ENCODE data around the gene FEZF2. TPM values are rescaled to one million over a fixed set of nuclear protein-coding genes. Genes with fewer than 3 reads are reported as not detected.

FEZF2 gene
- total and polyA plus RNA-seq, 7 experiments from 2014 or later: not detected

- Mint-ChIP-seq H3K27ac (peak overlapping the region in 1 of 9 donors; percentile 7), H3K4me1 (peaks cover 0 to 10% (median 7%) of the 10 kb centered on the region in 7 donors), H3K36me3 (peaks cover 0 to 7% (median 0%) of the 10 kb centered on the region in 5 donors), H3K9me3 (peaks cover 0 to 5% (median 0%) of the 10 kb centered on the region in 11 donors), H3K4me3 (no peak overlapping the region), H3K27me3 (peaks cover 68 to 95% (median 74%) of the 10 kb centered on the region in 5 donors)
- ATAC-seq: no peak
- Histone ChIP-seq H3K9me3 (ENCODE audit: control insufficient read depth in 2 of 3, low read length in 3 of 3) (no peaks in the 10 kb centered on the region), H3K36me3 (ENCODE audit: control insufficient read depth in 2 of 3, insufficient read depth in 3 of 3, low read length in 3 of 3) (no peaks in the 10 kb centered on the region), H3K4me1 (ENCODE audit: control insufficient read depth in 2 of 2, insufficient read depth in 2 of 2, low read length in 2 of 2) (no peaks in the 10 kb centered on the region), H3K4me3 (ENCODE audit: low read length) (no peak overlapping the region), H3K27ac (ENCODE audit: low read depth, low read length) (no peak overlapping the region), H3K27me3 (ENCODE audit: control insufficient read depth in 2 of 2, insufficient read depth in 2 of 2, low read length in 2 of 2) (peaks cover 0 to 7% of the 10 kb centered on the region in 2 donors)
- POLR2A ChIA-PET: no interaction called here
- intact Hi-C loops (cut with micrococcal nuclease): no loop called here
- CTCF ChIA-PET: no interaction called here
- no peak for DNase-seq
These were observed 3.9 kb downstream of the FEZF2 start for GRCh38 chr3:62369476-62369743.

DNA sequence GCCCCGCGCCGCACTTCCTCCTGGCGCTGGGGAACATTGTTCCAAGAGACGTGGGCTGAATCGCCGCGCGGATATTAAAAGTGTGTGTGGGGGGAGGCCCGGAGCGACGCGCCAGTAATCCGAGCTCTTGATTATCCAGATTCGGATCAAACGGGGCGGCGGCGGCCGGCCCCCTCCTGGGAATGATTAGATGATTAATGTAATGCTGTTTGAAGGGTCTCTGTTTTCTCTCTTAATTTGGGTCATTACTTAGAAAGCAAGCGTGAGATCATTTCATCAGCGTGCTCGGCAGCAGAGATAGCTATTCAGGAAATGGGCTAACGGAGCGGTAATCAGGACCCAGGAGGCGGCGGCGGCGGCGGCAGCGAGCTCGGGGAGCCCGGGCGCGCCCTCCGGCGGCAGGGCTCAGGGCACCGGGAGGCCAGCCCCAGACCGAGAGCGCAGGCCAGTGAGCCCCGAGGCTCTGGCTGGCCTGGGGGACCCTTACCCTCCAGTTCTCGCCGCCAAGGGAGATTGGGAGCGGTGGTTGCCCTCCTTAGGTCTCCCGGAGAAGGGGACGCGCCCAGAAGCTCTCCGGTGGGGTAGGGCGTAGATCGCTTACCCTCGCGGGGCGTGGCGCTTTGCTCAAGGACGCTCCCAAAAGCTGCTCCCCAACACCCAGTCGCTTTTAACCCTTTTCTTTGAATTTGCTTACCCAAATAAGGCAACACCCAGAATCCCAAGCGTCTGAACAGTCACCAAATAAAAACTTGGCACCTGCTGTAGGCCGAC lies 4.5 kb downstream of the FEZF2 start:
- H3K27ac ChIP-seq (ENCODE audit: low read depth, low read length): no peak overlapping the region
- Mint-ChIP-seq H3K27me3 (peaks cover 66 to 92% (median 69%) of the 10 kb centered on the region in 5 donors), H3K4me3 (peak overlapping the region in 1 of 10 donors; percentile 4), H3K36me3 (peaks cover 0 to 7% (median 0%) of the 10 kb centered on the region in 5 donors), H3K27ac (no peak overlapping the region), H3K4me1 (peaks cover 0 to 5% (median 2%) of the 10 kb centered on the region in 7 donors), H3K9me3 (peaks cover 0 to 5% (median 0%) of the 10 kb centered on the region in 11 donors)
- H3K4me1 ChIP-seq (ENCODE audit: control insufficient read depth in 2 of 2, insufficient read depth in 2 of 2, low read length in 2 of 2): no peaks in the 10 kb centered on the region
- ChIA-PET POLR2A (no interaction called here), CTCF (no interaction called here)
- intact Hi-C loops (cut with micrococcal nuclease): no loop called here
- ATAC-seq: no peak
- no peaks in the 10 kb centered on the region for H3K36me3 ChIP-seq (ENCODE audit: control insufficient read depth in 2 of 3, insufficient read depth in 3 of 3, low read length in 3 of 3)
- H3K27me3 ChIP-seq (ENCODE audit: control insufficient read depth in 2 of 2, insufficient read depth in 2 of 2, low read length in 2 of 2): peaks cover 0 to 7% of the 10 kb centered on the region in 2 donors
- H3K9me3 ChIP-seq (ENCODE audit: control insufficient read depth in 2 of 3, low read length in 3 of 3): no peaks in the 10 kb centered on the region
- no peak overlapping the region for H3K4me3 ChIP-seq (ENCODE audit: low read length)
- DNase-seq: no peak

- H3K4me1 Mint-ChIP-seq: peaks cover 0 to 5% (median 0%) of the 10 kb centered on the region in 7 donors
These were observed 5.1 kb downstream of the FEZF2 start for GRCh38 chr3:62368290-62368704.

GRCh38 chr3:62367763-62368195 lies 5.6 kb downstream of the FEZF2 start:
- H3K4me3 Mint-ChIP-seq: no peak overlapping the region
- no peak overlapping the region for H3K27ac ChIP-seq (ENCODE audit: low read depth, low read length)
- H3K4me3 ChIP-seq (ENCODE audit: low read length): no peak overlapping the region
- ChIA-PET POLR2A (no interaction called here), CTCF (no interaction called here)
- no peaks in the 10 kb centered on the region for H3K4me1 ChIP-seq (ENCODE audit: control insufficient read depth in 2 of 2, insufficient read depth in 2 of 2, low read length in 2 of 2)
- H3K4me1 Mint-ChIP-seq: peaks cover 0 to 5% (median 0%) of the 10 kb centered on the region in 7 donors
- H3K36me3 ChIP-seq (ENCODE audit: control insufficient read depth in 2 of 3, insufficient read depth in 3 of 3, low read length in 3 of 3): no peaks in the 10 kb centered on the region
- H3K36me3 Mint-ChIP-seq: peaks cover 0 to 7% (median 0%) of the 10 kb centered on the region in 5 donors
- ATAC-seq (no peak), DNase-seq (no peak)
- H3K9me3 Mint-ChIP-seq: peaks cover 0 to 7% (median 0%) of the 10 kb centered on the region in 11 donors
- no peaks in the 10 kb centered on the region for H3K9me3 ChIP-seq (ENCODE audit: control insufficient read depth in 2 of 3, low read length in 3 of 3)
- peaks cover 0 to 7% of the 10 kb centered on the region in 2 donors for H3K27me3 ChIP-seq (ENCODE audit: control insufficient read depth in 2 of 2, insufficient read depth in 2 of 2, low read length in 2 of 2)
- intact Hi-C loops (cut with micrococcal nuclease): no loop called here
- H3K27me3 Mint-ChIP-seq: peaks cover 67 to 82% (median 67%) of the 10 kb centered on the region in 5 donors
- peak overlapping the region in 1 of 9 donors; percentile 5 for H3K27ac Mint-ChIP-seq

More at GRCh38 chr3:62368290-62368704, 5.1 kb downstream of the FEZF2 start:
- H3K36me3 ChIP-seq (ENCODE audit: control insufficient read depth in 2 of 3, insufficient read depth in 3 of 3, low read length in 3 of 3): no peaks in the 10 kb centered on the region
- DNase-seq: no peak
- no peak for ATAC-seq
- H3K27me3 ChIP-seq (ENCODE audit: control insufficient read depth in 2 of 2, insufficient read depth in 2 of 2, low read length in 2 of 2): peaks cover 0 to 7% of the 10 kb centered on the region in 2 donors
- ChIA-PET CTCF (no interaction called here), POLR2A (no interaction called here)
- no peak overlapping the region for H3K27ac ChIP-seq (ENCODE audit: low read depth, low read length)
- intact Hi-C loops (cut with micrococcal nuclease): no loop called here
- Mint-ChIP-seq H3K27ac (no peak overlapping the region), H3K36me3 (peaks cover 0 to 7% (median 0%) of the 10 kb centered on the region in 5 donors), H3K4me3 (no peak overlapping the region), H3K27me3 (peaks cover 67 to 88% (median 67%) of the 10 kb centered on the region in 5 donors), H3K9me3 (peaks cover 0 to 6% (median 0%) of the 10 kb centered on the region in 11 donors)
- no peaks in the 10 kb centered on the region for H3K9me3 ChIP-seq (ENCODE audit: control insufficient read depth in 2 of 3, low read length in 3 of 3)
- H3K4me3 ChIP-seq (ENCODE audit: low read length): no peak overlapping the region
- H3K4me1 ChIP-seq (ENCODE audit: control insufficient read depth in 2 of 2, insufficient read depth in 2 of 2, low read length in 2 of 2): no peaks in the 10 kb centered on the region

GRCh38 chr3:62366126-62366484 lies 7.2 kb downstream of the FEZF2 start:
- peaks cover 0 to 7% (median 0%) of the 10 kb centered on the region in 5 donors for H3K36me3 Mint-ChIP-seq
- CTCF ChIA-PET: no interaction called here
- no peak overlapping the region for H3K27ac Mint-ChIP-seq
- H3K4me1 Mint-ChIP-seq: peaks cover 0 to 10% (median 0%) of the 10 kb centered on the region in 7 donors
- no peaks in the 10 kb centered on the region for H3K36me3 ChIP-seq (ENCODE audit: control insufficient read depth in 2 of 3, insufficient read depth in 3 of 3, low read length in 3 of 3)
- intact Hi-C loops (cut with micrococcal nuclease): no loop called here
- H3K27me3 ChIP-seq (ENCODE audit: control insufficient read depth in 2 of 2, insufficient read depth in 2 of 2, low read length in 2 of 2): peaks cover 0 to 4% of the 10 kb centered on the region in 2 donors
- ATAC-seq: no peak
- no peak overlapping the region for H3K4me3 Mint-ChIP-seq
- POLR2A ChIA-PET: no interaction called here
- no peaks in the 10 kb centered on the region for H3K4me1 ChIP-seq (ENCODE audit: control insufficient read depth in 2 of 2, insufficient read depth in 2 of 2, low read length in 2 of 2)
- peaks cover 0 to 9% (median 3%) of the 10 kb centered on the region in 11 donors for H3K9me3 Mint-ChIP-seq
- H3K4me3 ChIP-seq (ENCODE audit: low read length): no peak overlapping the region
- no peak overlapping the region for H3K27ac ChIP-seq (ENCODE audit: low read depth, low read length)
- no peak for DNase-seq
- H3K9me3 ChIP-seq (ENCODE audit: control insufficient read depth in 2 of 3, low read length in 3 of 3): no peaks in the 10 kb centered on the region
- peaks cover 57 to 73% (median 70%) of the 10 kb centered on the region in 5 donors for H3K27me3 Mint-ChIP-seq

GRCh38 chr3:62365391-62366125 lies 7.8 kb downstream of the FEZF2 start:
- CTCF ChIA-PET: no interaction called here
- intact Hi-C loops (cut with micrococcal nuclease): no loop called here
- Histone ChIP-seq H3K4me1 (ENCODE audit: control insufficient read depth in 2 of 2, insufficient read depth in 2 of 2, low read length in 2 of 2) (no peaks in the 10 kb centered on the region), H3K4me3 (ENCODE audit: low read length) (no peak overlapping the region), H3K27me3 (ENCODE audit: control insufficient read depth in 2 of 2, insufficient read depth in 2 of 2, low read length in 2 of 2) (peaks cover 0 to 4% of the 10 kb centered on the region in 2 donors), H3K9me3 (ENCODE audit: control insufficient read depth in 2 of 3, low read length in 3 of 3) (no peaks in the 10 kb centered on the region), H3K36me3 (ENCODE audit: control insufficient read depth in 2 of 3, insufficient read depth in 3 of 3, low read length in 3 of 3) (no peaks in the 10 kb centered on the region), H3K27ac (ENCODE audit: low read depth, low read length) (no peak overlapping the region)
- Mint-ChIP-seq H3K27ac (no peak overlapping the region), H3K36me3 (peaks cover 0 to 5% (median 0%) of the 10 kb centered on the region in 5 donors), H3K27me3 (peaks cover 51 to 73% (median 68%) of the 10 kb centered on the region in 5 donors), H3K9me3 (peaks cover 0 to 11% (median 4%) of the 10 kb centered on the region in 11 donors), H3K4me1 (peaks cover 0 to 6% (median 0%) of the 10 kb centered on the region in 7 donors), H3K4me3 (no peak overlapping the region)
- DNase-seq (no peak), ATAC-seq (no peak)
- POLR2A ChIA-PET: no interaction called here
